Fibroblast of pulmonary artery (primary cell): ENCODE results near the gene DPP9.

ENCODE experiments used
- DNase-seq: peaks from one replicate; pipeline ENCODE4 v3.0.0-alpha.2; 2010; ENCODE audit warnings: low read depth
- H3K4me3 ChIP-seq: replicated peaks from 2 replicates; pipeline ENCODE4 v1.5.1; 2011; ENCODE audit warnings: low read depth, mild to moderate bottlenecking, control low read depth, low read length, moderate library complexity
- CTCF ChIP-seq: IDR thresholded peaks from 2 replicates; pipeline ENCODE4 v1.5.1; 2011; ENCODE audit warnings: mild to moderate bottlenecking, control low read depth, low read length, inconsistent platforms; ENCODE audit errors: missing control alignments

DPP9 gene

DNA sequence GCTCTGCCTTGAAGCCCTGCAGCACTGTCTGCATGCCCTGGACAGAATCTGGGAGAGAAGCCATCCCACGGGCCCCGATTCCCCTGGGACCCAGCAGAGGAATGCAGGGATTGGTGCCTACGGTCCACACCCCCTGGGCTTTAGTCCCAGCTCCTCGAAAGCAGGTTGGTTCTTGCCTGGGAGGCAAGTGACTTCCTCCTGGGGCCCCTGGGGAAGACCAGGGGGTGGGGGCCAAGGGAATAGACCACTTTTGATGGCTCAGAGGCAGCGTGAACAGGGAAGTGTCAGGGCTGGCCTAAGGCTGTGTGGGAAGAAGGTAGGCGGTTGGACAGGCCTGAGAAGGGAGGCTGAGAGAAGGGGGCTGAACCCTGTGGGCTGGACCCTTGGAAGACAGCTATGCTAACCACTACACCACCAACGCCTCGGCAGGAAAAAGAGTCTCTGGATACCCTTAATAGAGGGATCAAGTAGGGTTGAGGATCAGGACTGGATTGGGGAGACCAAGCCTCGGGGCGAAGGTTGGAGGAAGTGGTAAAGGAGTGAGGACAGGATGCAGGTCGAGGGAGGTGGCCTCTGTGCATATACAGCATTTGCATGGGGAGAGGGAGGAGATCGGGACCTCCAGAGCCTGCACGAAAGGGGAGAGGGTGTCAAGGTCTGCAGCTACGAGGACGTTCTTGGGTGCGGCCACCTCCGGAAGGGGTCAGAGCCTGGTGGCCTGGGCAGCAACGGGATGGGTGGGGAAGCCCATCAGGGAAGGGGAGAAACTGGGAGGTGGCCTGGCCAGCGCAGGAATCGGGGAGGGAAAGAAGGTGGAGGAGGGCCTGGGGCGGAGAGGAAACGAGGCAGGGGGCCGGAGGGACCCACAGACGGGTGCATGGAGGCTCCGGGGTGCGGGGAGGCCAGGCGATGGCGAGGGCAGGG lies 709 bp downstream of the DPP9 start:
- H3K4me3 ChIP-seq = peak overlapping the region; percentile 96
- peak; percentile 83 for DNase-seq
- no peak for TF ChIP-seq CTCF

DNA sequence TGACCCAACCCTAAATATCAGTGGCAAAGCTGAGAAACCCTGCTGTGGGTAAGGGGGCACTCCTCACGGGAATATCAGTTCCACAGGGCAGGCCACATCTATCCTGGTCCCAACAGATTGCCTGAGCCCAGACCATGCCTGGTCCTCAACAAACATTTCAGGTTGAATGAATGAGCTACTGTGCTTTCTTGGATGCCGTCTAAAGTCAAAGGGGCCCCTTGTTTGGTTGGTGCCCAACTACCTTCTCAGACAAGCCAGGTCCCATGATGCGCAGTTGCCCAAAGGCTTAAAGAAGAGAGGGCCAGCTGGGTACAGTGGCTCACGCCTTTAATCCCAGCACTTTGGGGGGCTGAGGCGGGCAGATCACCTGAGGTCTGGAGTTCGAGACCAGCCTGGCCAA lies 2.4 kb downstream of the DPP9 start:
- DNase-seq = no peak
- TF ChIP-seq CTCF = no peak
- no peak overlapping the region for H3K4me3 ChIP-seq

- TF ChIP-seq CTCF = no peak
- no peak for DNase-seq
- no peak overlapping the region for H3K4me3 ChIP-seq
These were observed 3.5 kb downstream of the DPP9 start for GRCh38 chr19:4720037-4720700.

GRCh38 chr19:4719499-4719866 lies 4.2 kb downstream of the DPP9 start:
- no peak for DNase-seq
- no peak for TF ChIP-seq CTCF

GRCh38 chr19:4717966-4718701 lies 5.5 kb downstream of the DPP9 start:
- no peak for DNase-seq
- TF ChIP-seq CTCF = no peak
- no peak overlapping the region for H3K4me3 ChIP-seq

More at GRCh38 chr19:4719499-4719866, 4.2 kb downstream of the DPP9 start:
- H3K4me3 ChIP-seq = no peak overlapping the region

DNA sequence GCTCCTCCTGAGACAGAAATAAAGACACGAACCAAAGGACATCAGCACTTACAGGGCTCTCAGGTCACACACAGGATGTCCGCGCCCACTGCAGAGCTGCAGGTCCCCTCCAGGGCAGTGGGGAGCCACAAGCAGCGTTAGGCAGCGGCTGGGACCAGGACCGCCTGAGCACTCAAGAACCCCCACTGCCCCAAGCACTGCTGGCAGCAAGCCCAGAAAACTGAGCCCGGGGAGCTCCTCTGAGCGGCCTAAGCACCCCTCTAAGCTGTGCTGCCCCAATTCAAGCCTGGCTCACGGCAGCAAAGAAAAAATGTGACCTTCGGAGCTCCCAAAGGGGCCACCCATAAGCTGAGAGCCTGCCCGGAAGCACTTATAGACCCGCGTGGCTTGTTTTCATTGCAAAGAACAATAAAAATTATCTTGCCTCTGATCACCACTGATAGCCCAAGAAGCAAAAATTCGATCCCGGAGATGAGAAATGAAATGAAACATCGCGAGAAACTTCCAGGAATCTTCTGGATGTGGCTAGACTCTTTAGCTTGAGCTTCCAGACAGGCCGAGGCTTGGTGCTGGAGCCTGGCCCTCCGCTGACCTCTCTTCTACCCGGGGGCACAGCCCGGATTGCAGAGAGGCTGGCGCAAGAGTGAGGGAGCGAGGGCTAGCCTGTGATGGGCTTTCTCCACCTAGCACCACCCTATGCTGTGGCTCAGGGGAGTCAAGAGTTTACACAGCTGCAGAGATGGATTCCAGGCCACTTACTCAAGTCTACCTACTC lies 6.3 kb downstream of the DPP9 start:
- DNase-seq = peak; percentile 45
- no peak overlapping the region for H3K4me3 ChIP-seq
- no peak for TF ChIP-seq CTCF
